SU-DHL-6 (cell line): ENCODE measurements around the gene AMFR.

Source experiments
- H2AFZ ChIP-seq: fragments of 200-600 bp; sonication (generic); 2 replicates; pipeline ENCODE4 v1.6.1; 2014; ENCODE audit warnings: low read depth, mild to moderate bottlenecking, moderate library complexity, mixed read lengths, antibody characterized with exemption, low read length; ENCODE audit not compliant: severe bottlenecking
- H3F3A ChIP-seq: fragments of 200-600 bp; shearing (Covaris generic); 2 replicates; pipeline ENCODE4 v1.6.0; 2016; ENCODE audit warnings: antibody characterized with exemption, mild to moderate bottlenecking; ENCODE audit not compliant: insufficient read depth
- H3K27ac ChIP-seq: fragments of 200-600 bp; sonication (generic); 2 replicates; pipeline ENCODE4 v1.5.1; 2016; ENCODE audit warnings: low read depth, mild to moderate bottlenecking, low read length, moderate library complexity, mixed read lengths
- H3K27me3 ChIP-seq: fragments of 200-600 bp; sonication (generic), shearing (Covaris generic); 2 replicates; pipeline ENCODE4 v1.6.0; 2014; ENCODE audit warnings: mild to moderate bottlenecking, low read length
- H3K36me3 ChIP-seq: fragments of 200-600 bp; sonication (generic); 2 replicates; pipeline ENCODE4 v1.6.1; 2014; ENCODE audit warnings: mild to moderate bottlenecking, low read length, mixed read lengths
- H3K4me2 ChIP-seq: fragments of 300-600, 200-600 bp; shearing (Covaris generic), sonication (generic); 2 replicates; pipeline ENCODE4 v1.6.0; 2014; ENCODE audit warnings: low read length, low read depth, mild to moderate bottlenecking; ENCODE audit not compliant: poor library complexity, severe bottlenecking
- H3K4me3 ChIP-seq: fragments of 200-600 bp; sonication (generic); 2 replicates; pipeline ENCODE4 v1.5.1; 2014; ENCODE audit warnings: antibody characterized with exemption, low read length, mild to moderate bottlenecking, mixed read lengths; ENCODE audit not compliant: insufficient read depth, poor library complexity, severe bottlenecking
- H3K79me2 ChIP-seq: fragments of 200-600 bp; sonication (generic); 2 replicates; pipeline ENCODE4 v1.6.1; 2014; ENCODE audit warnings: mild to moderate bottlenecking, low read length, moderate library complexity; ENCODE audit not compliant: insufficient read depth
- H3K9ac ChIP-seq: fragments of 200-600 bp; sonication (generic); 2 replicates; pipeline ENCODE4 v1.7.0; 2014; ENCODE audit warnings: mild to moderate bottlenecking, low read length
- H3K9me2 ChIP-seq: fragments of 200-600 bp; sonication (generic); replicated peaks from 2 replicates; pipeline ENCODE4 v1.6.1; 2014; ENCODE audit warnings: low read length; ENCODE audit not compliant: insufficient read depth
- H3K9me3 ChIP-seq: fragments of 200-600 bp; sonication (generic); 2 replicates; pipeline ENCODE4 v1.6.1; 2014; ENCODE audit warnings: low read length, mixed read lengths; ENCODE audit not compliant: insufficient read depth
- H4K20me1 ChIP-seq: fragments of 200-600 bp; sonication (generic); 2 replicates; pipeline ENCODE4 v1.6.1; 2014; ENCODE audit warnings: low read depth, mild to moderate bottlenecking, antibody characterized with exemption, low read length, moderate library complexity, mixed read lengths
- EZH2phosphoT487 ChIP-seq: fragments of 200-600 bp; sonication (generic), shearing (Covaris generic); conservative IDR thresholded peaks from 2 replicates; pipeline ENCODE4 v1.6.1; 2018; ENCODE audit warnings: mild to moderate bottlenecking, antibody characterized with exemption, low read length, moderate library complexity, mixed read lengths
- TF ChIP-seq, protein P1 (sequence below): fragments of 200-600 bp; sonication (generic); IDR thresholded peaks from one replicate; pipeline ENCODE4 v1.5.1; 2017; ENCODE audit warnings: antibody characterized with exemption, mild to moderate bottlenecking, low read length, moderate library complexity; ENCODE audit not compliant: insufficient read depth, poor library complexity, severe bottlenecking

AMFR gene

DNA sequence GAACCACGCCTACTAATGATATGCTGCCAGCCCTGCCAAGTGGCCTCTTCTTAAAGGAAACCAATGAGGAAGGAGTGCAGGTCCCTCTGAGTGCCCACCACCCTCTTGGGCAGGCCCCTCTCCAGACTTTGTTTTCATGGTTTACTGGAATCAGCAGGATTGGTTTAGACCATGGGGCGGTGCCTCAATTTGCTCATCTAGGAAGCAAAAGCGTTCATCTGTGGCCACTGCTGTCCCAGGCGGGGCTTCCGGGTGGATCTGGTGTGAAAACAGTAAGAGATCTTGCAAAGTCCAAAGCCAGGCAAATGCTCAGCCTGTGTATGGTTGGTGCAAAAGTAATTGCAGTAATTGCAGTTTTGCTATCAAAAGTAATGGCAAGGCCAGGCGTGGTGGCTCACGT lies 71.3 kb downstream of the AMFR start:
- Histone ChIP-seq H3K4me2 (no peak overlapping the region), H3K79me2 (no peaks in the 10 kb centered on the region), H3K36me3 (no peaks in the 10 kb centered on the region), H3K9ac (no peak overlapping the region), H3K27me3 (no peaks in the 10 kb centered on the region), H3F3A (no peaks in the 10 kb centered on the region; the same call in 1 of the 2 replicates), H3K27ac (no peak overlapping the region), H3K4me3 (no peak overlapping the region), H3K9me3 (no peaks in the 10 kb centered on the region), H4K20me1 (no peaks in the 10 kb centered on the region), H3K9me2 (no peaks in the 10 kb centered on the region), H2AFZ (no peak overlapping the region)
- no peak for TF ChIP-seq EZH2phosphoT487
- TF ChIP-seq, protein P1, sequence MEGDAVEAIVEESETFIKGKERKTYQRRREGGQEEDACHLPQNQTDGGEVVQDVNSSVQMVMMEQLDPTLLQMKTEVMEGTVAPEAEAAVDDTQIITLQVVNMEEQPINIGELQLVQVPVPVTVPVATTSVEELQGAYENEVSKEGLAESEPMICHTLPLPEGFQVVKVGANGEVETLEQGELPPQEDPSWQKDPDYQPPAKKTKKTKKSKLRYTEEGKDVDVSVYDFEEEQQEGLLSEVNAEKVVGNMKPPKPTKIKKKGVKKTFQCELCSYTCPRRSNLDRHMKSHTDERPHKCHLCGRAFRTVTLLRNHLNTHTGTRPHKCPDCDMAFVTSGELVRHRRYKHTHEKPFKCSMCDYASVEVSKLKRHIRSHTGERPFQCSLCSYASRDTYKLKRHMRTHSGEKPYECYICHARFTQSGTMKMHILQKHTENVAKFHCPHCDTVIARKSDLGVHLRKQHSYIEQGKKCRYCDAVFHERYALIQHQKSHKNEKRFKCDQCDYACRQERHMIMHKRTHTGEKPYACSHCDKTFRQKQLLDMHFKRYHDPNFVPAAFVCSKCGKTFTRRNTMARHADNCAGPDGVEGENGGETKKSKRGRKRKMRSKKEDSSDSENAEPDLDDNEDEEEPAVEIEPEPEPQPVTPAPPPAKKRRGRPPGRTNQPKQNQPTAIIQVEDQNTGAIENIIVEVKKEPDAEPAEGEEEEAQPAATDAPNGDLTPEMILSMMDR = no peak

DNA sequence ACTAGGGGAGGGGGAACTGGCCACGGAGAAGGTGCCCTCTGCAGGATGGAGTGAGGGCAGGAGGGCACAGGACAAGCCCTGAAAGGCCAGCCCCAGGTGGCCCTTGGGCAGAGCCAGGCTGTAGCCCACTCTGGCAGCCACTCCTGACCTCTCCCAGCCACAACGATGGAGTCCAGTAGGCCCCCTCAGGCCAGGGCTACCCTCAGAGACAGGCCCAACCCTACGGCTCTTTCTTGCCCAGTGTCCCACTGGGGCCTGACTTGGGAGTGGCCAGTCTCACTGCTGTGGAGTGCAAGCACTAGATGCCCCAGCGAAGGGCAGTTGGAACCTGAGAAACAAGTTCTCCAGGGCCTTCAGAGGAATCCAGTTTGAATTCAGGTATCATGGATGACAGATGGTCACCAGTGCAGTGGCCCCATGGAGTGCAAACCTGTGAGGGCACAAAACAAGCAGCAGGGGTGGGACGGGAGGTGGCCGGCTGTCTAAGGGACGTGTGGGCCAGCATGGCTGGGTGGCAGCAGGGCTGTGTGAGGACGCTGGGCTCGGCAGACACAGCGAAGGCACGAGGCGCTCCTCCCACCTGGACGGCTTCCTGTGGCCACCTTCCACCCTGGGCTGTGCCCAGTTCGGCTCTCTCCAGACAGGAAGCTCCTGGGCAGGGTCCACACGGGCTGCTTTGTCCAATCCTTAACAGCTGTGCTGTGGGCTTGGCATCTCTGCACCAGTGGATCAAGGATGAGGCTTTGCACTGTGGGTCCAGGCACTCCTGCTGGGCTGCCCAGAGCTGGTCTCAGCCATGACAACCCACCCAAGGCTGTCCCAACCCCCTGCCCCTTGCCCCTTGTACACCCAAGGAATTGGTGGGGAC lies 72.1 kb downstream of the AMFR start:
- Histone ChIP-seq H3K9me2 (no peaks in the 10 kb centered on the region), H2AFZ (no peak overlapping the region), H3K9me3 (no peaks in the 10 kb centered on the region), H3K9ac (no peak overlapping the region), H3K36me3 (no peaks in the 10 kb centered on the region), H3K79me2 (no peaks in the 10 kb centered on the region), H3K27me3 (no peaks in the 10 kb centered on the region), H3K4me3 (no peak overlapping the region), H3K27ac (no peak overlapping the region), H4K20me1 (no peaks in the 10 kb centered on the region), H3F3A (no peaks in the 10 kb centered on the region), H3K4me2 (no peak overlapping the region)
- no peak for TF ChIP-seq EZH2phosphoT487
- TF ChIP-seq, protein P1 = no peak

DNA sequence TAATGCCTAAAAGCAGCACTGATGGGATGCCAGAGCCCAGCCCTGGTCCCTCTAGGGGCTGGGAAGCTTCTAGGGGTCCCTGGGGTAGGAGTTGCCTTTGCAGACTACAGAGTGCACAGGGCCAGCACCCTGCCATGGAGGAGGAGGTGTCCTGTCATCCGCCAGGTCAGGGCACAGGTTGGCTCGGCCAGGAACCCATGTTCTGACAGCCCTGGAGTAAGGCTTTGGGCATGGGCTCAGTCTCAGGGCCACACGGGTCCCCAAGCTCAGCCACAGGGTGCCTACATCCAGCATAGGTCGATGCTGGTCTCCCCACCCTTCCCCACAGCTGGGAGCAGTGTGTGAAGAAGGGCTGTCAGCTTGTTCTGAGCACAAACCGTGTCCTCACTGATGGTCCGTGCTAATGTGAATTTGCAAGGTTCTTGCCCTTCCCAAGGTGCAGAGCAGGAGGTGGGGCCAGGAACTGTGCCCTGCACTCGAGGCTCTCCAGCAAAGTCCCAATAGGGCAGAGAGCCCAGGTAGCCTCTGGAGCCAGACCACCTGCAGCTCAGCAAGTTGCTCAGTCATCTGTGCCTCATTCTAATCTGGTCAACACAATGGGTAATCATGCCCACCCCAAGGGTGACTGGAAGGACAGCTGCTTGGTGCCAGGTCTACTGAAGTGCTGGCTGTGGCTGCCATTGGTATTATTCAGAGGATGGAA lies 72.8 kb downstream of the AMFR start:
- Histone ChIP-seq H3K27me3 (no peaks in the 10 kb centered on the region), H2AFZ (no peak overlapping the region), H3K4me3 (no peak overlapping the region), H3K27ac (no peak overlapping the region), H3K4me2 (no peak overlapping the region), H3K79me2 (no peaks in the 10 kb centered on the region), H3F3A (no peaks in the 10 kb centered on the region), H3K36me3 (no peaks in the 10 kb centered on the region), H3K9me2 (no peaks in the 10 kb centered on the region), H4K20me1 (no peaks in the 10 kb centered on the region), H3K9ac (no peak overlapping the region), H3K9me3 (no peaks in the 10 kb centered on the region)
- TF ChIP-seq, protein P1 = no peak
- no peak for TF ChIP-seq EZH2phosphoT487
